K562 (cell line): ENCODE measurements around the gene SPIN1. TPM values are rescaled to one million over a fixed set of nuclear protein-coding genes. Genes with fewer than 3 reads are reported as not detected.

Experiments
- ATAC-seq: fragments of 200-7000 bp; cut with Tn5 transposase; 3 replicates; pipeline ENCODE4 v1.9.1; 2020; ENCODE audit warnings: moderate library complexity
- BruUV-seq: library from RNA; stranded (reverse); fragments of 400-500 nt; replicated peaks from 2 replicates; lab custom pipeline; 2021; lab: Mats Ljungman, UMichigan
- CTCF ChIA-PET: fragments of 300-600 bp; formaldehyde crosslinking; extraction: SDS; loops from one replicate; lab custom pipeline; 2021; ENCODE audit warnings: low intra/inter-chr PET ratio; lab: Yijun Ruan, JAX
- POLR2A ChIA-PET: fragments of 300-600, 350-650 bp; sonication (Branson Sonifier 250); formaldehyde crosslinking; extraction: SDS; loops from one replicate; lab custom pipeline; 2021; ENCODE audit warnings: antibody characterized with exemption, inconsistent platforms; lab: Yijun Ruan, JAX
- DNase-seq, 4 experiments: peaks; one replicate each; pipeline versions ENCODE4 v3.0.0 to v3.0.0-alpha.2; 2011 to 2018; ENCODE audit warnings: low spot score in 3 of 4, mixed read lengths in 3 of 4; ENCODE audit errors: extremely low read depth in 1 of 4
- FAIRE-seq: peaks from 2 replicates; lab custom pipeline; 2011; peaks lifted over from hg19 to GRCh38; lab: Jason Lieb, UNC
- H2AFZ ChIP-seq: 2 replicates; pipeline ENCODE4 v1.6.0; 2011; ENCODE audit warnings: low read depth, low read length, control low read depth, inconsistent platforms
- H3K27ac ChIP-seq: fragments of 200-600 bp; 3 replicates; pipeline ENCODE4 v1.8.0; 2011; ENCODE audit warnings: low read depth, mild to moderate bottlenecking, control low read depth, inconsistent platforms, low read length, moderate library complexity, mixed read lengths; ENCODE audit errors: extremely low read depth
- H3K27me3 ChIP-seq, 2 experiments: fragments of 300-600 bp in 1 of 2; 2 replicates in 1 of 2; 3 replicates in 1 of 2; pipeline versions ENCODE4 v1.6.0 to v1.8.0; 2011; ENCODE audit warnings: inconsistent platforms in 2 of 2, low read length in 2 of 2, mild to moderate bottlenecking in 1 of 2, mixed read lengths in 1 of 2, moderate library complexity in 1 of 2; ENCODE audit not compliant: control insufficient read depth in 2 of 2, insufficient read depth in 2 of 2
- H3K36me3 ChIP-seq: fragments of 300-600 bp; 3 replicates; pipeline ENCODE4 v1.8.0; 2011; ENCODE audit warnings: mild to moderate bottlenecking, low read length, inconsistent platforms; ENCODE audit not compliant: control insufficient read depth, insufficient read depth
- H3K4me1 ChIP-seq, 2 experiments: fragments of 200-600 bp in 1 of 2; replicated peaks in 1 of 2; 2 replicates in 1 of 2; 3 replicates in 1 of 2; pipeline versions ENCODE4 v1.5.1 to v1.8.0; 2011; ENCODE audit warnings: inconsistent platforms in 2 of 2, low read length in 2 of 2, mild to moderate bottlenecking in 1 of 2, mixed read lengths in 1 of 2, moderate library complexity in 1 of 2; ENCODE audit not compliant: control insufficient read depth in 2 of 2, insufficient read depth in 2 of 2
- H3K4me2 ChIP-seq: 2 replicates; pipeline ENCODE4 v1.6.1; 2011; ENCODE audit warnings: low read length, control low read depth, inconsistent platforms, mixed read lengths; ENCODE audit not compliant: insufficient read depth
- H3K4me3 ChIP-seq: fragments of 200-600 bp; sonication (generic), shearing (Covaris generic); 2 replicates; pipeline ENCODE4 v1.5.1; 2016; ENCODE audit warnings: control low read depth, inconsistent platforms
- H3K79me2 ChIP-seq: fragments of 200-600 bp; 3 replicates; pipeline ENCODE4 v1.8.0; 2011; ENCODE audit warnings: low read length, inconsistent platforms; ENCODE audit not compliant: control insufficient read depth, insufficient read depth
- H3K9ac ChIP-seq, 2 experiments: 2 replicates each; pipeline versions ENCODE4 v1.6.0 to v1.6.1; 2011; ENCODE audit warnings: low read depth in 2 of 2, low read length in 2 of 2, control low read depth in 1 of 2, inconsistent platforms in 1 of 2, mild to moderate bottlenecking in 1 of 2, mixed read lengths in 1 of 2; ENCODE audit not compliant: insufficient read depth in 1 of 2
- H3K9me1 ChIP-seq: one replicate; pipeline ENCODE4 v1.6.0; 2011; ENCODE audit warnings: inconsistent platforms, mild to moderate bottlenecking, low read length, moderate library complexity; ENCODE audit not compliant: control insufficient read depth, insufficient read depth
- H3K9me3 ChIP-seq: replicated peaks from 2 replicates; pipeline ENCODE4 v1.5.1; 2011; ENCODE audit warnings: low read depth, low read length, inconsistent platforms; ENCODE audit not compliant: control insufficient read depth, insufficient read depth
- H4K20me1 ChIP-seq: replicated peaks from 2 replicates; pipeline ENCODE4 v1.6.1; 2011; ENCODE audit warnings: low read length, inconsistent platforms, mixed read lengths; ENCODE audit not compliant: control insufficient read depth, insufficient read depth
- CHD1 ChIP-seq: fragments of 200-600 bp; sonication (generic); IDR thresholded peaks from one replicate; pipeline ENCODE4 v1.6.1; 2012; ENCODE audit warnings: mild to moderate bottlenecking, moderate library complexity, low read length, inconsistent platforms
- HINFP ChIP-seq: fragments of 450-650 bp; conservative IDR thresholded peaks from 2 replicates; pipeline ENCODE4 v1.6.1; 2016; ENCODE audit warnings: missing genetic modification characterization, low read depth, mild to moderate bottlenecking, control low read depth, missing compliant biosample characterization
- HLTF ChIP-seq: fragments of 450-650 bp; IDR thresholded peaks from 2 replicates; pipeline ENCODE4 v1.6.1; 2016
- HNRNPH1 ChIP-seq: fragments of 200-400 bp; formaldehyde crosslinking; optimal IDR thresholded peaks from 2 replicates; pipeline ENCODE3; 2017; ENCODE audit warnings: low read depth, mild to moderate bottlenecking, low read length, moderate library complexity
- JUNB ChIP-seq: fragments of 450-650 bp; formaldehyde crosslinking; conservative IDR thresholded peaks from 2 replicates; pipeline ENCODE4 v1.4.0; 2020; ENCODE audit warnings: mild to moderate bottlenecking
- PATZ1 ChIP-seq: fragments of 250-450 bp; sonication (Bioruptor Pico); IDR thresholded peaks from 2 replicates; pipeline ENCODE4 v1.5.0; 2020; ENCODE audit warnings: mild to moderate bottlenecking, borderline replicate concordance
- ZBTB1 ChIP-seq: sonication (generic); formaldehyde crosslinking; IDR thresholded peaks from 2 replicates; pipeline ENCODE4 v1.8.1; 2023; ENCODE audit warnings: missing genetic modification reagents, low read depth, mild to moderate bottlenecking, borderline replicate concordance
- ZNF324 ChIP-seq: fragments of 250-450 bp; sonication (Bioruptor Pico); IDR thresholded peaks from 2 replicates; pipeline ENCODE4 v1.4.0; 2020; ENCODE audit warnings: mild to moderate bottlenecking
- WGBS: fragments of 100-300 bp; shearing (Covaris generic); methylation state at CpG from one replicate; pipeline ENCODE4 v1.1.6; 2016; ENCODE audit warnings: low coverage, mixed read lengths; ENCODE audit not compliant: insufficient coverage; ENCODE audit errors: missing lambda C conversion rate; 5-methylcytosine and 5-hydroxymethylcytosine counted together
- in situ Hi-C: fragments of 300-500 bp; cut with MboI; formaldehyde crosslinking; loops from 4 replicates; pipeline ENCODE4 v1.15.0; 2018; ENCODE audit warnings: inconsistent platforms, mixed read lengths
- intact Hi-C: fragments of 100-400 bp; cut with micrococcal nuclease; formaldehyde crosslinking; loops from 2 replicates; pipeline ENCODE4 v1.14.2; 2022
- polyA plus RNA-seq, 8 experiments: library from polyadenylated mRNA; depleted of rRNA in 4 of 8; stranded (reverse) in 5 of 8; unstranded in 3 of 8; fragments of >200 nt; fragmentation: Nextera tagmentation in 2 of 8; fragmentation: Illumina TruSeq in 1 of 8; extraction: Ambion mirVana in 2 of 8; extraction: Trizol in 1 of 8; gene quantifications; 2 replicates each; pipeline versions ENCODE4 v1.2.1 to v1.2.3, GENCODE V29; 2011 to 2014; ENCODE audit warnings: inconsistent platforms in 1 of 8, missing spikeins in 1 of 8
- total RNA-seq, 7 experiments: library from RNA; depleted of rRNA in 6 of 7; stranded (reverse); fragments of >200 nt in 6 of 7; fragmentation: Illumina TruSeq in 2 of 7; extraction: Trizol in 2 of 7; gene quantifications; 2 replicates each; pipeline versions ENCODE4 v1.2.1 to v1.2.3, GENCODE V29; 2011 to 2021; ENCODE audit warnings: low replicate concordance in 1 of 7

SPIN1 gene
- total and polyA plus RNA-seq, 9 of the 15 experiments (the other 6 are each of a cell fraction or from before 2014, with no cell fraction given): 7.4 to 25.7 (median 15.6) TPM

- Histone ChIP-seq H3K27ac (no peak overlapping the region), H3K4me1 (no peaks in the 10 kb centered on the region), H3K4me2 (no peak overlapping the region), H3K4me3 (no peak overlapping the region), H3K27me3 (no peaks in the 10 kb centered on the region), H4K20me1 (0 out of 2 replicates have a peak, but pooled peaks cover 4% of the 10 kb centered on the region), H3K36me3 (peaks cover 3% of the 10 kb centered on the region; the same call in 1 of the 3 replicates), H3K9me3 (no peaks in the 10 kb centered on the region), H3K9ac (no peak overlapping the region), H3K79me2 (no peaks in the 10 kb centered on the region; the same call in 1 of the 3 replicates), H2AFZ (no peak overlapping the region), H3K9me1 (no peaks in the 10 kb centered on the region)
- BruUV-seq: no TSS peak
- POLR2A ChIA-PET: no interaction called here
- in situ Hi-C loops: no loop called here
- ATAC-seq: no peak
- CTCF ChIA-PET: no interaction called here
- intact Hi-C loops: no loop called here
- no peak for TF ChIP-seq ZBTB1
- TF ChIP-seq HINFP (tag): no peak
- TF ChIP-seq ZNF324 (CRISPR knock-in tag): no peak
- no peak for TF ChIP-seq PATZ1 (CRISPR knock-in tag)
- TF ChIP-seq HLTF: no peak
- no peak for TF ChIP-seq JUNB (CRISPR knock-in tag)
- TF ChIP-seq HNRNPH1: no peak
- no peak for TF ChIP-seq CHD1
- whole genome bisulfite sequencing: 100% methylated on average over 2 of the region's 2 CpGs
- FAIRE-seq: no peak
- DNase-seq: no peak
Observed at GRCh38 chr9:88446728-88447127, 58.5 kb downstream of the SPIN1 start.
